Adipocyte (in vitro differentiated cells): ENCODE data around the gene ZFYVE28.

Source experiments
- DNase-seq: peaks from one replicate; pipeline ENCODE4 v3.0.0-alpha.2; 2015; ENCODE audit warnings: low read depth
- H3K27me3 ChIP-seq: replicated peaks from 2 replicates; pipeline ENCODE4 v1.7.0; 2013; ENCODE audit warnings: mild to moderate bottlenecking, low read length, moderate library complexity; ENCODE audit not compliant: control insufficient read depth, insufficient read depth
- H3K36me3 ChIP-seq: 2 replicates; pipeline ENCODE4 v1.7.0; 2013; ENCODE audit warnings: low read length, mild to moderate bottlenecking, moderate library complexity; ENCODE audit not compliant: control insufficient read depth, insufficient read depth, severe bottlenecking
- H3K4me1 ChIP-seq: 2 replicates; pipeline ENCODE4 v1.7.0; 2013; ENCODE audit warnings: mild to moderate bottlenecking, low read length, moderate library complexity; ENCODE audit not compliant: control insufficient read depth, insufficient read depth
- H3K4me3 ChIP-seq: 2 replicates; pipeline ENCODE4 v1.7.0; 2013; ENCODE audit warnings: mild to moderate bottlenecking, low read length, moderate library complexity
- H3K9ac ChIP-seq: 2 replicates; pipeline ENCODE4 v1.7.0; 2013; ENCODE audit warnings: mild to moderate bottlenecking, low read length, moderate library complexity
- H3K9me3 ChIP-seq: 2 replicates; pipeline ENCODE4 v1.7.0; 2013; ENCODE audit warnings: mild to moderate bottlenecking, low read length, moderate library complexity; ENCODE audit not compliant: control insufficient read depth

ZFYVE28 gene

GRCh38 chr4:2359591-2360395 lies 58.7 kb downstream of the ZFYVE28 start:
- Histone ChIP-seq H3K27me3 (no peaks in the 10 kb centered on the region), H3K9ac (no peak overlapping the region), H3K36me3 (no peaks in the 10 kb centered on the region), H3K4me3 (no peak overlapping the region), H3K4me1 (peaks cover 15% of the 10 kb centered on the region), H3K9me3 (no peaks in the 10 kb centered on the region)
- DNase-seq, result no peak

- Histone ChIP-seq H3K4me1 (peaks cover 2% of the 10 kb centered on the region), H3K9ac (no peak overlapping the region), H3K9me3 (no peaks in the 10 kb centered on the region), H3K27me3 (no peaks in the 10 kb centered on the region), H3K36me3 (no peaks in the 10 kb centered on the region), H3K4me3 (no peak overlapping the region)
- no peak for DNase-seq
Measured at GRCh38 chr4:2357821-2358745, 60.4 kb downstream of the ZFYVE28 start.

DNA sequence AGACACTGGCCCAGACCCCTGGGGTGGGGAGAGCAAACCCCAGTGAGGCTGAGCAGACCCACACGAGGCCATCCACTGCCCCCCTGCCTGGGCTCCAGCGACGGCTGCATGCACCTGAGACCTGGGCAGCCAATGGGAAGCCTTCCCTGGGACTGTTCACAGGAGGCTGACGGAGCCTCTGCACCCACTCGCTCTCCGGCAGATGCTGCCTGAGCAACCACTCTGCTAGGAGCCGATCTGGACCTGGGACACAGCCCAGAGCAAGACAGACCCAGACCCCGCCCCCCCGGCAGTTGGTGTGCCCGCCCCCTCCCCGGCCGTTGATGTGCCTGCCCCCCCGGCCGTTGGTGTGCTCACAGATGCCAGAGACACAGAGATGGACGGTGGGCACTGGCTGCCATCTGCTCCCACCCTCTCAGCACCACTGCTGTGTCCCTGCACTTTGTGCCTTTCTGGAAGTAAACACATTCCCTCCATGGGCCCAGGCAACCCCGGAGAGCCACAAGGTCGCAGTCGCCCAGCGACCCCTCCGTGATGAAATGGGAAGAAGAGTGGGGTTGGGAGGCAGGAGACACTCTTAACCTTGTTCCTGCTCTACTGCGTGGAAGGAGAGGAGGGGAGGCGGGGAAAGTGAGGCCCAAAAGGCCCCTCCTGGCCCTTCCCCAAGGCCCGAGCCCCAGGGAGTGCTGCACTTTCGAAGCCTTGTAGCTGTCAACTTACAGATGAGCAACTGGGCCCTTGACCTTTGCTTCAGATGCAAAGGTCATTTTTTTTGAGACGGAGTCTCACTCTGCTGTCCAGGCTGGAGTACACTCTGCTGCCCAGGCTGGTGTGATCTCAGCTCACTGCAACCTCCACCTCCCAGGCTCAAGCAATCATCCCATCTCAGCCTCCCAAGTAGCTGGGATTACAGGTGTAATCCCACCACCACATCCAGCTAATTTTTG lies 62.0 kb downstream of the ZFYVE28 start:
- H3K9me3 ChIP-seq, result no peaks in the 10 kb centered on the region
- H3K4me1 ChIP-seq, result no peaks in the 10 kb centered on the region
- H3K27me3 ChIP-seq, result no peaks in the 10 kb centered on the region
- DNase-seq, result no peak
- no peak overlapping the region for H3K4me3 ChIP-seq
- H3K36me3 ChIP-seq, result no peaks in the 10 kb centered on the region
- H3K9ac ChIP-seq, result no peak overlapping the region

- no peak for DNase-seq
- Histone ChIP-seq H3K4me3 (no peak overlapping the region), H3K36me3 (no peaks in the 10 kb centered on the region), H3K9me3 (no peaks in the 10 kb centered on the region), H3K4me1 (no peaks in the 10 kb centered on the region), H3K9ac (no peak overlapping the region), H3K27me3 (no peaks in the 10 kb centered on the region)
Measured at GRCh38 chr4:2354760-2355159, 63.7 kb downstream of the ZFYVE28 start.

GRCh38 chr4:2354118-2354517 lies 64.3 kb downstream of the ZFYVE28 start:
- DNase-seq, result peak; percentile 28
- no peaks in the 10 kb centered on the region for H3K9me3 ChIP-seq
- H3K4me3 ChIP-seq, result no peak overlapping the region
- no peaks in the 10 kb centered on the region for H3K27me3 ChIP-seq
- no peaks in the 10 kb centered on the region for H3K36me3 ChIP-seq
- H3K9ac ChIP-seq, result no peak overlapping the region
- H3K4me1 ChIP-seq, result no peaks in the 10 kb centered on the region

DNA sequence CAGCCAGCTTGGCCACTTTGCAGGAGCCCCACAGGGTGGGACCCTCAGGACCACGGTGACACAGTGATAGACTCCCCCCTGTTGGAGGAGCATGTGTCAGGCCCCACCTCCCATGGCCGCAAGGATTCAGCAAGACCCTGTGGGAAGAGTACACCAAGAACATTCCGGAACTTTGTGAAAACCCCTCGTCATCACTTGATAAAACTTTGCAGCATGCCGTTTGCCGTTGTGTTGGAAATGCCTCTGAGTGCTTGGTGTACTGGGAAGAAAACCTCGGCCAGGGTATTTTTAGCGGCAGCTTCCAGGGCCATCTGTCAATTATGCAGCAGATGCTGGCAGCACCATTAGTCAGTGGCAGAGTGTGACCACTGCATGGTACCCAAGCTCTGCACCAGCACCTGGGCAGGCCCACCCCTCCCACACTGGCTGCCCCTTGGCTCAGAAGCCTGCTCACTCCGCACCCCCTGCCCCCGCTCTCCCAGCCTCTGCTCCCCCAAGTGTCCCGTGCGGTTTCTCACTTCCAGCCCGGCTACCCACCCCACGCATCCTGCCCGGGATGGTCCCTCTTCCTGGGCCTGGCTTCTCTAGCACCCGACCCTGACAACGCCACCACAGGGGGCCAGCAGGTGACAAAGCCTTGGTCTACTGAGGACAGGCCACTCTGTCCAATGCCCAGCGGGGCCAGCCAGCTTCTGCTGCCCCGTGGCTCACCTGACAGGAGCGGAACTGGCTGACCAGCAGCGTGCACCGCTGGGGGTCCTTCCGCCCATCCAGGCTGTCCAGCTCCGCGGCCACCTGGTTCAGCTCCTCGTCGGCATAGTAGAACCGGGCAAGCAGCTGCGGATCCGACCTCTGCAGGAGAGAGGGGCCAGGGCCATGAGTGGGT lies 65.0 kb downstream of the ZFYVE28 start:
- H3K9me3 ChIP-seq, result no peaks in the 10 kb centered on the region
- H3K4me3 ChIP-seq, result no peak overlapping the region
- no peak overlapping the region for H3K9ac ChIP-seq
- no peaks in the 10 kb centered on the region for H3K4me1 ChIP-seq
- H3K36me3 ChIP-seq, result no peaks in the 10 kb centered on the region
- no peaks in the 10 kb centered on the region for H3K27me3 ChIP-seq
- DNase-seq, result no peak

GRCh38 chr4:2352729-2353221 lies 65.7 kb downstream of the ZFYVE28 start:
- Histone ChIP-seq H3K4me1 (no peaks in the 10 kb centered on the region), H3K4me3 (no peak overlapping the region), H3K36me3 (no peaks in the 10 kb centered on the region), H3K9ac (no peak overlapping the region), H3K9me3 (no peaks in the 10 kb centered on the region), H3K27me3 (no peaks in the 10 kb centered on the region)
- no peak for DNase-seq

- H3K9me3 ChIP-seq, result peaks cover 1% of the 10 kb centered on the region
- H3K4me1 ChIP-seq, result no peaks in the 10 kb centered on the region
- H3K9ac ChIP-seq, result no peak overlapping the region
- H3K27me3 ChIP-seq, result no peaks in the 10 kb centered on the region
- DNase-seq, result no peak
- H3K36me3 ChIP-seq, result no peaks in the 10 kb centered on the region
- no peak overlapping the region for H3K4me3 ChIP-seq
Measured at GRCh38 chr4:2352171-2352570, 66.3 kb downstream of the ZFYVE28 start.

- no peak for DNase-seq
Measured at GRCh38 chr4:2350982-2351381, 67.5 kb downstream of the ZFYVE28 start.

GRCh38 chr4:2348786-2349185 lies 69.7 kb downstream of the ZFYVE28 start:
- Histone ChIP-seq H3K4me1 (no peaks in the 10 kb centered on the region), H3K9me3 (peaks cover 7% of the 10 kb centered on the region), H3K9ac (no peak overlapping the region), H3K36me3 (no peaks in the 10 kb centered on the region), H3K27me3 (no peaks in the 10 kb centered on the region), H3K4me3 (no peak overlapping the region)
- peak; percentile 19 for DNase-seq

More at GRCh38 chr4:2350982-2351381, 67.5 kb downstream of the ZFYVE28 start:
- Histone ChIP-seq H3K27me3 (no peaks in the 10 kb centered on the region), H3K9ac (no peak overlapping the region), H3K4me3 (no peak overlapping the region), H3K9me3 (peaks cover 7% of the 10 kb centered on the region), H3K4me1 (no peaks in the 10 kb centered on the region), H3K36me3 (no peaks in the 10 kb centered on the region)
